ENCODE measurements around the gene TUBGCP2. TPM values are rescaled to one million over a fixed set of nuclear protein-coding genes. Genes with fewer than 3 reads are reported as not detected.
A peak's percentile ranks its signal among the peaks of the same experiment; 100 is the strongest.

The TUBGCP2 gene
- total and polyA plus RNA-seq, 9 of the 15 experiments (the other 6 are each of a cell fraction or from before 2014, with no cell fraction given) = 4.3 to 56.6 (median 28.4) TPM

DNA sequence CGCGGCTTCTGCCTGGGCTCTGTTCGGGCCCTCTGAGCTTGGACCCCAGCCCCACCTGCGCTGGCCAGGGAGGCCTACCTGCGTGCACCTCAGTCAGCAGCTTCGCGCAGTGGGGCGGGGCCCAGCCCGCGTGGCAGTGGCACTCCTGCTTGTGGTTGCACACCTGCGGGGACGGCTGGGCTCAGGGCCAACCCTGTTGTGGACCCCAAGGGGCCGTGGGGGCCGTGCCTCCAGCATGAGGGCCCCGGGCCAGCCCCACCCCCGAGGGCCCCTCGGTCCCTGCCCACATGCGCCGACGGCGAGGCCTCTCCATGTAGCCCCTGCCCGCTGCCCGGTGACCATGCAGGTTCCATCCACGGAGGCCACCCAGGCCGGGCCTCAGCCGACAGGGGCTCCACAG lies 39.3 kb downstream of the TUBGCP2 start:
- DNase-seq (ENCODE audit: extremely low read depth in 1 of 4, low spot score in 3 of 4) (no peak), FAIRE-seq (no peak), ATAC-seq (no peak)
- Histone ChIP-seq H3K27me3 (ENCODE audit: control insufficient read depth in 2 of 2, insufficient read depth in 2 of 2, low read length in 2 of 2) (no peaks in the 10 kb centered on the region), H2AFZ (ENCODE audit: low read depth, low read length) (no peak overlapping the region), H3K79me2 (ENCODE audit: control insufficient read depth, insufficient read depth, low read length) (no peaks in the 10 kb centered on the region), H3K9me3 (replicated peaks; ENCODE audit: control insufficient read depth, insufficient read depth, low read depth, low read length) (no peaks in the 10 kb centered on the region), H3K9me1 (ENCODE audit: control insufficient read depth, insufficient read depth, low read length) (no peaks in the 10 kb centered on the region), H3K27ac (ENCODE audit: extremely low read depth, low read depth, low read length) (no peak overlapping the region), H3K4me2 (ENCODE audit: insufficient read depth, low read length) (no peak overlapping the region), H3K4me1 (replicated peaks in 1 of 2; ENCODE audit: control insufficient read depth in 2 of 2, insufficient read depth in 2 of 2, low read length in 2 of 2) (peaks cover 0 to 82% of the 10 kb centered on the region in 2 experiments; a peak in 3 of 5 replicates), H3K4me3 (no peak overlapping the region), H3K36me3 (ENCODE audit: control insufficient read depth, insufficient read depth, low read length) (no peaks in the 10 kb centered on the region), H3K9ac (ENCODE audit: insufficient read depth in 1 of 2, low read depth in 2 of 2, low read length in 2 of 2) (no peak overlapping the region), H4K20me1 (replicated peaks; ENCODE audit: control insufficient read depth, insufficient read depth, low read length) (no peaks in the 10 kb centered on the region)
- ChIA-PET CTCF (ENCODE audit: low intra/inter-chr PET ratio) (no interaction called here), POLR2A (no interaction called here)
- intact Hi-C loops (cut with micrococcal nuclease) (no loop called here), in situ Hi-C loops (cut with MboI) (no loop called here)
- no TSS peak for BruUV-seq (replicated peaks)
- no peak for TF ChIP-seq KAT8 (IDR thresholded peaks at IDR 0.05; ENCODE audit: low read depth)
- no peak for TF ChIP-seq MBD2 (IDR thresholded peaks at IDR 0.05; ENCODE audit: borderline replicate concordance, low read depth)
- TF ChIP-seq POLR2G (IDR thresholded peaks at IDR 0.05; ENCODE audit: low read depth, low read length) = 0 out of 2 replicates have a peak, but pooled peaks have one; percentile 9
- 78% methylated on average over 8 of the region's 26 CpGs for WGBS (ENCODE audit: insufficient coverage, low coverage, missing lambda C conversion rate)

- H4K20me1 ChIP-seq (replicated peaks; ENCODE audit: control insufficient read depth, insufficient read depth, low read length) = no peaks in the 10 kb centered on the region
- no peak overlapping the region for H3K4me3 ChIP-seq
- H3K9ac ChIP-seq (ENCODE audit: insufficient read depth in 1 of 2, low read depth in 2 of 2, low read length in 2 of 2) = peak overlapping the region in 1 of 2 experiments; percentile 45; a peak in 1 of 4 replicates
- intact Hi-C loops (cut with micrococcal nuclease) (no loop called here), in situ Hi-C loops (cut with MboI) (no loop called here)
- no peak overlapping the region for H2AFZ ChIP-seq (ENCODE audit: low read depth, low read length)
- DNase-seq (ENCODE audit: extremely low read depth in 1 of 4, low spot score in 3 of 4) (no peak), ATAC-seq (no peak), FAIRE-seq (no peak)
- peaks cover 0 to 80% of the 10 kb centered on the region in 2 experiments; a peak in 3 of 5 replicates for H3K4me1 ChIP-seq (replicated peaks in 1 of 2; ENCODE audit: control insufficient read depth in 2 of 2, insufficient read depth in 2 of 2, low read length in 2 of 2)
- ChIA-PET POLR2A (no interaction called here), CTCF (ENCODE audit: low intra/inter-chr PET ratio) (no interaction called here)
- H3K9me1 ChIP-seq (ENCODE audit: control insufficient read depth, insufficient read depth, low read length) = no peaks in the 10 kb centered on the region
- H3K4me2 ChIP-seq (ENCODE audit: insufficient read depth, low read length) = no peak overlapping the region
- WGBS (ENCODE audit: insufficient coverage, low coverage, missing lambda C conversion rate) = 95% methylated on average over 14 of the region's 22 CpGs
- TF ChIP-seq, protein P1, sequence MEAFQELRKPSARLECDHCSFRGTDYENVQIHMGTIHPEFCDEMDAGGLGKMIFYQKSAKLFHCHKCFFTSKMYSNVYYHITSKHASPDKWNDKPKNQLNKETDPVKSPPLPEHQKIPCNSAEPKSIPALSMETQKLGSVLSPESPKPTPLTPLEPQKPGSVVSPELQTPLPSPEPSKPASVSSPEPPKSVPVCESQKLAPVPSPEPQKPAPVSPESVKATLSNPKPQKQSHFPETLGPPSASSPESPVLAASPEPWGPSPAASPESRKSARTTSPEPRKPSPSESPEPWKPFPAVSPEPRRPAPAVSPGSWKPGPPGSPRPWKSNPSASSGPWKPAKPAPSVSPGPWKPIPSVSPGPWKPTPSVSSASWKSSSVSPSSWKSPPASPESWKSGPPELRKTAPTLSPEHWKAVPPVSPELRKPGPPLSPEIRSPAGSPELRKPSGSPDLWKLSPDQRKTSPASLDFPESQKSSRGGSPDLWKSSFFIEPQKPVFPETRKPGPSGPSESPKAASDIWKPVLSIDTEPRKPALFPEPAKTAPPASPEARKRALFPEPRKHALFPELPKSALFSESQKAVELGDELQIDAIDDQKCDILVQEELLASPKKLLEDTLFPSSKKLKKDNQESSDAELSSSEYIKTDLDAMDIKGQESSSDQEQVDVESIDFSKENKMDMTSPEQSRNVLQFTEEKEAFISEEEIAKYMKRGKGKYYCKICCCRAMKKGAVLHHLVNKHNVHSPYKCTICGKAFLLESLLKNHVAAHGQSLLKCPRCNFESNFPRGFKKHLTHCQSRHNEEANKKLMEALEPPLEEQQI (IDR thresholded peaks at IDR 0.05) = no peak
- TF ChIP-seq STAT5B (CRISPR knock-in tag; IDR thresholded peaks at IDR 0.05) = no peak
- TF ChIP-seq HMGN3 (IDR thresholded peaks at IDR 0.05; ENCODE audit: borderline replicate concordance, extremely low read depth, insufficient read length, low read depth, low read length) = no peak
- TF ChIP-seq ZNF174 (CRISPR knock-in tag; IDR thresholded peaks at IDR 0.05) = no peak
- TF ChIP-seq SREBF2 (CRISPR knock-in tag; IDR thresholded peaks at IDR 0.05) = no peak
- TF ChIP-seq GABPB2 (CRISPR knock-in tag; conservative IDR thresholded peaks at IDR 0.05) = no peak
- no peak overlapping the region for H3K27ac ChIP-seq (ENCODE audit: extremely low read depth, low read depth, low read length)
- no peaks in the 10 kb centered on the region for H3K36me3 ChIP-seq (ENCODE audit: control insufficient read depth, insufficient read depth, low read length)
- H3K9me3 ChIP-seq (replicated peaks; ENCODE audit: control insufficient read depth, insufficient read depth, low read depth, low read length) = no peaks in the 10 kb centered on the region
- H3K27me3 ChIP-seq (ENCODE audit: control insufficient read depth in 2 of 2, insufficient read depth in 2 of 2, low read length in 2 of 2) = no peaks in the 10 kb centered on the region
- BruUV-seq (replicated peaks) = no TSS peak
- no peaks in the 10 kb centered on the region for H3K79me2 ChIP-seq (ENCODE audit: control insufficient read depth, insufficient read depth, low read length)
These were observed 40.1 kb downstream of the TUBGCP2 start for GRCh38 chr10:133268532-133268931.
